ENCODE measurements around the gene LDLRAD4. TPM values are rescaled to one million over a fixed set of nuclear protein-coding genes. Genes with fewer than 3 reads are reported as not detected.

The LDLRAD4 gene
- total RNA-seq, 2 donors from 2014 or later: 33.1 to 41.2 TPM

DNA sequence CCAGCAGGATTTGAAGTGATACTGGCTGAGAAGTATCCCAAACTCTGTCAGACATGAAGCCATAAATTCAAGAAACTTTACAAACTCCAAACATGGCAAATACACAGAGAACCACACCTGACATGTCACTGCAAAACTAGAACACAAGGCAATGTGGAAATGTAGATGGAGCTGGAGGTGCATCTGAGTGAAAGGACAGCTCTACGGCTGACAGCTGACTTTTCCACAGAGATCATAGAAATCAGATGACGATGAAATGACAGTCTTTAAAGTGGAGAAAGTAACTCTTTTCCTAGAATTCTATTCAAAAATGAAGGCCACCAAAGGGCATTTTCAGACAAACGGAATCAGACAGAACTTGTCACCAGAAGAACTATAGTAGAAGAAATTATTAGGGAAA, 97.5 kb downstream of the LDLRAD4 start:
- H3K27ac ChIP-seq: no peak overlapping the region
- peaks cover 0 to 4% of the 10 kb centered on the region in 2 donors for H3K9me3 ChIP-seq
- H3K4me3 ChIP-seq: no peak overlapping the region
- no peaks in the 10 kb centered on the region for H3K27me3 ChIP-seq
- no peaks in the 10 kb centered on the region for H3K36me3 ChIP-seq
- peaks cover 0 to 27% of the 10 kb centered on the region in 2 donors for H3K4me1 ChIP-seq
- DNase-seq (ENCODE audit: low spot score): no peak
- TF ChIP-seq, protein P1, sequence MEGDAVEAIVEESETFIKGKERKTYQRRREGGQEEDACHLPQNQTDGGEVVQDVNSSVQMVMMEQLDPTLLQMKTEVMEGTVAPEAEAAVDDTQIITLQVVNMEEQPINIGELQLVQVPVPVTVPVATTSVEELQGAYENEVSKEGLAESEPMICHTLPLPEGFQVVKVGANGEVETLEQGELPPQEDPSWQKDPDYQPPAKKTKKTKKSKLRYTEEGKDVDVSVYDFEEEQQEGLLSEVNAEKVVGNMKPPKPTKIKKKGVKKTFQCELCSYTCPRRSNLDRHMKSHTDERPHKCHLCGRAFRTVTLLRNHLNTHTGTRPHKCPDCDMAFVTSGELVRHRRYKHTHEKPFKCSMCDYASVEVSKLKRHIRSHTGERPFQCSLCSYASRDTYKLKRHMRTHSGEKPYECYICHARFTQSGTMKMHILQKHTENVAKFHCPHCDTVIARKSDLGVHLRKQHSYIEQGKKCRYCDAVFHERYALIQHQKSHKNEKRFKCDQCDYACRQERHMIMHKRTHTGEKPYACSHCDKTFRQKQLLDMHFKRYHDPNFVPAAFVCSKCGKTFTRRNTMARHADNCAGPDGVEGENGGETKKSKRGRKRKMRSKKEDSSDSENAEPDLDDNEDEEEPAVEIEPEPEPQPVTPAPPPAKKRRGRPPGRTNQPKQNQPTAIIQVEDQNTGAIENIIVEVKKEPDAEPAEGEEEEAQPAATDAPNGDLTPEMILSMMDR (IDR thresholded peaks at IDR 0.05): no peak

- DNase-seq (ENCODE audit: low spot score): no peak
- peaks cover 0 to 4% of the 10 kb centered on the region in 2 donors for H3K9me3 ChIP-seq
- peaks cover 0 to 27% of the 10 kb centered on the region in 2 donors for H3K4me1 ChIP-seq
- TF ChIP-seq, protein P1 (IDR thresholded peaks at IDR 0.05): no peak
- no peak overlapping the region for H3K4me3 ChIP-seq
- no peaks in the 10 kb centered on the region for H3K27me3 ChIP-seq
- no peaks in the 10 kb centered on the region for H3K36me3 ChIP-seq
- no peak overlapping the region for H3K27ac ChIP-seq
Observed at GRCh38 chr18:13317801-13318200, 99.2 kb downstream of the LDLRAD4 start.

DNA sequence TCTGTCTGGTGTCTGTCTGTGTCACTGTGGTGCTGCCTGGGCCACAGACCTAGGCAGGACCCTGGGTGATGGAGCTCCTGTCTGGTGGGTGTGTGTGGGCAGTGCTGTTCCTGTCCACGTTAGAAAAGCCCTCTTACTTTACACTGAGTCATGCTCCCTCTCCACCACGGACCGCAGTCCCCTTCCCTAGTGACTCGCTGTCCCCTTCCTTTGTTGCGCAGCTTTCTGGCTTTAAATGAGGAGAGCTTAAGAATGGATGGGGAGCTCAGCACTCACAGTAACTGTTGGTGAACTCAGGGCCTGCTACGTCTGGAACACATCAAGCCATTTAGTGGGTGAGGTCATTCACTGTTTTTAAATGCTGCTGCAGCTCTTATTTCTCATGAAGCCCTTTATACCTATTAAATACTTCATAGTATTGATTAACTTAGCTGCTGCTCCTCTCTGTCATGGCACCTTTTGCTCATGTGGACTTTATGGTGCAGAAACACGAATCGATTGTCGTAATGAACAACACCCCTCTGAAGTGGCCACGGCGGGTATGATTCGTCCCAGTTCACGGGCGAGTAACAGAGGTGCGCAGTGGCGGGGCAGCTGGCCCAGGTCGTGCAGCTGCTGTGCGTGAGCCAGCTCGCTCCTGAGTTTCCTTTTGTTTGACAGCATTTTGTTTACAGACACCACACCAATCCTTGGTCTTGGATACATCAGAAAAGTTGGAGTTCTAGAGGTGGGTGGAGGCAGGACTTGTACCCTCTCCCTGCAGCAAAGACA, 100.4 kb downstream of the LDLRAD4 start:
- no peaks in the 10 kb centered on the region for H3K36me3 ChIP-seq
- no peak overlapping the region for H3K4me3 ChIP-seq
- no peaks in the 10 kb centered on the region for H3K27me3 ChIP-seq
- DNase-seq (ENCODE audit: low spot score): no peak
- peaks cover 0 to 27% of the 10 kb centered on the region in 2 donors for H3K4me1 ChIP-seq
- peak overlapping the region; percentile 20 to 54 for H3K27ac ChIP-seq
- TF ChIP-seq, protein P1 (IDR thresholded peaks at IDR 0.05): no peak
- H3K9me3 ChIP-seq: peaks cover 0 to 4% of the 10 kb centered on the region in 2 donors

DNA sequence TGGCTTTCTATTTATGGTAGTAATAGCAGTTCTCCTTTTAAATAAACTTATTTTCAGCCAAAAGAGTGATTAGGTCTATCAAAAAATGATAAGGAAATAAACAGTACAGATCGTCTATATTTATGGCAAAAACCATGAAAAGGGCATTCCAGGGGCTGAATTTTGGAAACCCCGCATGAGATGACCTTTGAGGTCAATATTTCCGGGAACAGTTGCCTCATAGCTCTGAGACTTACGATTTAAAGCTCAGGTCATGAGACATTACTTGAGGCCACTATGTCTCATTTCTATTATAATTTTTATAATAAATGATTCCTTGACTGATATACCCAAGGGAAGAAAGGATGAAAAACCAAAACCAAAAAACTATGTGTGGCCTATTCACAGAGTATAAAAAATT, 101.1 kb downstream of the LDLRAD4 start:
- Histone ChIP-seq H3K4me1 (peaks cover 0 to 25% of the 10 kb centered on the region in 2 donors), H3K36me3 (no peaks in the 10 kb centered on the region), H3K4me3 (no peak overlapping the region), H3K27ac (peak overlapping the region; percentile 20 to 54), H3K27me3 (no peaks in the 10 kb centered on the region), H3K9me3 (peaks cover 0 to 4% of the 10 kb centered on the region in 2 donors)
- TF ChIP-seq, protein P1 (IDR thresholded peaks at IDR 0.05): no peak
- DNase-seq (ENCODE audit: low spot score): no peak

DNA sequence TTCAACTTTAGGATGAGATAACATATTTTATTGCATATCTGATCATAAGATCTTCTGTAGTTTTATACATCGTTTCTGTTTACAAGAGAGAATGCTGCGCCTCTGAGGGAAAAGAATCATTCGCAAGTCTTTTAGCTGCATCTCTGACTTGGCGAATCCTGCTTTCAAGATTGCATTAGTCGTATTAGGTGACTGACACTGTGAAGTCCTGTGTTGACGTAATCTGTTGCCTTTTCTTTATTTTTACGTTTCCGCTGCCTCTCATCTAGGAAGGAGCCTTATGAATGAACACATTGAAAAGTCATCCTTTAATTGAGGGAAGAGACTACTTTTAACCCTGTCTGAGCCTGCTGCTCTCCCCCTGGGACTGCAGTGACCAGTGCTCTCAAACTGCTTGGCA, 101.5 kb downstream of the LDLRAD4 start:
- H3K9me3 ChIP-seq: peaks cover 0 to 4% of the 10 kb centered on the region in 2 donors
- no peak for DNase-seq (ENCODE audit: low spot score)
- H3K36me3 ChIP-seq: no peaks in the 10 kb centered on the region
- H3K27ac ChIP-seq: peak overlapping the region; percentile 20 to 54
- peaks cover 0 to 23% of the 10 kb centered on the region in 2 donors for H3K4me1 ChIP-seq
- TF ChIP-seq, protein P1 (IDR thresholded peaks at IDR 0.05): no peak
- H3K4me3 ChIP-seq: no peak overlapping the region
- H3K27me3 ChIP-seq: no peaks in the 10 kb centered on the region
